Esophagus muscularis mucosa (tissue), 4 donors: ENCODE data around the gene SOSTDC1. TPM values are rescaled to one million over a fixed set of nuclear protein-coding genes. Genes with fewer than 3 reads are reported as not detected.
"Not testable (repeated sequence)": the region's sequence is repeated elsewhere in the genome, so short reads cannot be mapped to it uniquely, and the experiment has no call there.

ENCODE experiments used
- DNase-seq: peaks from one replicate; pipeline ENCODE4 v3.0.0-alpha.2; 2017; ENCODE audit errors: extremely low spot score
- H3K27ac ChIP-seq, 4 donors: fragments of 200-600 bp; sonication (generic); replicated peaks in 1 of 4; 1 replicate in 3 of 4; 2 replicates in 1 of 4; pipeline ENCODE4 v1.5.1; 2016 to 2019; ENCODE audit warnings: mild to moderate bottlenecking in 1 of 4
- H3K27me3 ChIP-seq, 4 donors: fragments of 200-600 bp; sonication (generic); one replicate each; pipeline versions ENCODE4 v1.5.1 to v1.6.0; 2016 to 2019
- H3K36me3 ChIP-seq, 4 donors: fragments of 200-600 bp; sonication (generic); one replicate each; pipeline ENCODE4 v1.5.1; 2016 to 2019
- H3K4me1 ChIP-seq, 4 donors: fragments of 200-600 bp; sonication (generic); one replicate each; pipeline ENCODE4 v1.5.1; 2016 to 2019
- H3K4me3 ChIP-seq, 4 donors: fragments of 200-600 bp; sonication (generic); 1 replicate in 2 of 4; 2 replicates in 2 of 4; pipeline ENCODE4 v1.5.1; 2016 to 2019; ENCODE audit warnings: mild to moderate bottlenecking in 4 of 4, moderate library complexity in 1 of 4
- H3K9me3 ChIP-seq, 4 donors: fragments of 200-600 bp; sonication (generic); 1 replicate in 3 of 4; 2 replicates in 1 of 4; pipeline ENCODE4 v1.5.1; 2016 to 2019
- EP300 ChIP-seq: sonication (generic); formaldehyde crosslinking; IDR thresholded peaks from one replicate; pipeline ENCODE4 v1.6.1; 2017; ENCODE audit warnings: antibody characterized with exemption
- POLR2A ChIP-seq: fragments of 450-650 bp; IDR thresholded peaks from one replicate; pipeline ENCODE4 v1.6.1; 2017; ENCODE audit warnings: antibody characterized with exemption, moderate library complexity, mild to moderate bottlenecking, low read depth
- POLR2AphosphoS5 ChIP-seq, 2 donors: sonication (generic); formaldehyde crosslinking; IDR thresholded peaks; one replicate each; pipeline ENCODE4 v1.6.1; 2017; ENCODE audit warnings: antibody characterized with exemption in 2 of 2
- WGBS: methylation state at CpG from one replicate; pipeline ENCODE4 v1.1.5; 2018; 5-methylcytosine and 5-hydroxymethylcytosine counted together
- intact Hi-C: fragments of 100-400 bp; cut with DNase I; formaldehyde crosslinking; loops from one replicate; pipeline ENCODE4 v1.15.1; 2023
- total RNA-seq, 4 donors: library from RNA; depleted of rRNA; stranded (reverse); fragments of >200 nt; gene quantifications; one replicate each; pipeline versions ENCODE4 v1.1.0 to v1.2.1, GENCODE V29; 2016
- TF ChIP-seq, protein P1 (sequence below), 3 experiments: fragments of 200-600 bp in 2 of 3; fragments of 450-650 bp in 1 of 3; sonication (generic) in 2 of 3; IDR thresholded peaks; one replicate each; pipeline ENCODE4 v1.5.1; 2017 to 2019; ENCODE audit warnings: antibody characterized with exemption in 3 of 3, mild to moderate bottlenecking in 2 of 3, moderate library complexity in 1 of 3

The SOSTDC1 gene
- total RNA-seq, 4 donors from 2014 or later = 0.71 to 1.2 (median 0.83) TPM; not detected in 1

DNA sequence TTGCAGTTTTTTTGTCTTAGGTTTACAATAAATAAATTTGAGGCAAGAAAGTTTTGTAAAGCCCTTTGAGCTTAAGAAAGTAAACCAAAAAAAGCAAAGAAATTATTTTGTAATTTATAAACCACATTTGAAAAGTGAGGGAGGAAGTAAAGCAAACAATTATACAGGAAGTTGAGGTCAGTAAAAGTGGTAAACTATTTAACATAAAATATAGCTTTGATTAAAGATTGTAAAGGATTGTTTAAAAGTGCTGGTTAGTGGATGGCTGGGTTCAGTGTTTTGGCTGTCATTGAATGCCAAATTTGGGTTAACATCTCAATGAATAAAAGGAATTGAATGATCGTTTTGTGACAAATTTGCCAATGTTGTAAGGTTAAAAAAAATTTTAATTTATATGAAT is 9.9 kb downstream of the SOSTDC1 start:
- Histone ChIP-seq H3K27me3 (no peaks in the 10 kb centered on the region), H3K27ac (no peak overlapping the region), H3K9me3 (no peaks in the 10 kb centered on the region), H3K4me3 (no peak overlapping the region), H3K4me1 (no peaks in the 10 kb centered on the region), H3K36me3 (no peaks in the 10 kb centered on the region)
- no peak for DNase-seq
- WGBS = 73% methylated on average over 1 of the region's 1 CpG
- intact Hi-C loops = no loop called here
- TF ChIP-seq, protein P1, sequence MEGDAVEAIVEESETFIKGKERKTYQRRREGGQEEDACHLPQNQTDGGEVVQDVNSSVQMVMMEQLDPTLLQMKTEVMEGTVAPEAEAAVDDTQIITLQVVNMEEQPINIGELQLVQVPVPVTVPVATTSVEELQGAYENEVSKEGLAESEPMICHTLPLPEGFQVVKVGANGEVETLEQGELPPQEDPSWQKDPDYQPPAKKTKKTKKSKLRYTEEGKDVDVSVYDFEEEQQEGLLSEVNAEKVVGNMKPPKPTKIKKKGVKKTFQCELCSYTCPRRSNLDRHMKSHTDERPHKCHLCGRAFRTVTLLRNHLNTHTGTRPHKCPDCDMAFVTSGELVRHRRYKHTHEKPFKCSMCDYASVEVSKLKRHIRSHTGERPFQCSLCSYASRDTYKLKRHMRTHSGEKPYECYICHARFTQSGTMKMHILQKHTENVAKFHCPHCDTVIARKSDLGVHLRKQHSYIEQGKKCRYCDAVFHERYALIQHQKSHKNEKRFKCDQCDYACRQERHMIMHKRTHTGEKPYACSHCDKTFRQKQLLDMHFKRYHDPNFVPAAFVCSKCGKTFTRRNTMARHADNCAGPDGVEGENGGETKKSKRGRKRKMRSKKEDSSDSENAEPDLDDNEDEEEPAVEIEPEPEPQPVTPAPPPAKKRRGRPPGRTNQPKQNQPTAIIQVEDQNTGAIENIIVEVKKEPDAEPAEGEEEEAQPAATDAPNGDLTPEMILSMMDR (IDR thresholded peaks at IDR 0.05) = no peak
- TF ChIP-seq POLR2A (no peak), EP300 (no peak), POLR2AphosphoS5 (IDR thresholded peaks at IDR 0.05) (no peak)

DNA sequence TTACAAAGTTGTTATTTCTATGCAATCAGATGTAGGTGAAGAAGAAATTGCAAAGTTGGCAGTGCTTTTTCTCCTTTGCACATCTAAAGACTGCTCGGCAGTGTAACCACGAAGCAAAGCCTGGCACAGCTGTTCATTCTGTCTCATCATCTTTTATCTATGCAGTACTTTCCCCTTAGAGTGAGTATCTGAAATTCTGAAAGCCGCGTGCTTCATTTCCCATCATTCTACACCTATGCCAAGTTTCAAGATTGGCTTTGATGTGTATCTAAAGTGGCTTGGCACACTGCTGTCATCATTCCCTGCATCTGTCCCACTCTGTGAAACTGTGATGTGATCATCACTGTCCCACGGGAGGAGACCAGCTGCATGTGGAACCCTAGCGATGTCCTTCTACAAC is 15.2 kb downstream of the SOSTDC1 start:
- 82% methylated on average over 6 of the region's 6 CpGs for WGBS
- intact Hi-C loops = no loop called here
- no peak for TF ChIP-seq POLR2A
- TF ChIP-seq POLR2AphosphoS5 (IDR thresholded peaks at IDR 0.05) = no peak
- TF ChIP-seq, protein P1 (IDR thresholded peaks at IDR 0.05) = no peak
- TF ChIP-seq EP300 = no peak
- Histone ChIP-seq H3K4me1 (no peaks in the 10 kb centered on the region), H3K4me3 (no peak overlapping the region), H3K27me3 (no peaks in the 10 kb centered on the region), H3K9me3 (no peaks in the 10 kb centered on the region), H3K27ac (no peak overlapping the region), H3K36me3 (no peaks in the 10 kb centered on the region)
- DNase-seq = no peak

DNA sequence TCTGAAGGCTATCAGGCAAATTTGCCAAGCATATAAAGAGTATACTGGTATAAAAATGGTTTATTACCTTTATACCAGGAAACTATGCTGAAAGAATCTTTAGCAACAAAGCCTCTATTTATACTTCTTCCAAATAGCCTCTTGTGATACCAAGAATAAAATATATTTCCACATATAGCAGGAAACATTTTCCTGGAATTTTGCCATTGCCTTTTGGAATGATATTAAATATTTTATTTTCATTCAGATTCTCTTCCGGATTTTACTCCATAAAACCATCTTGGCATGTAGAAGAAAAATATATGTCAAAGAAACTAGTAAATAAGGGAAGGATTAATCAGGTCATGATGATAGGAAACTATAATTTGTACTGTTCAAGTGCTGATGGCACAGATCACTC is 17.7 kb downstream of the SOSTDC1 start:
- no peaks in the 10 kb centered on the region for H3K36me3 ChIP-seq
- H3K4me3 ChIP-seq = no peak overlapping the region
- no peaks in the 10 kb centered on the region for H3K9me3 ChIP-seq
- H3K4me1 ChIP-seq = no peaks in the 10 kb centered on the region
- intact Hi-C loops = no loop called here
- H3K27ac ChIP-seq = no peak overlapping the region
- no peak for DNase-seq
- TF ChIP-seq POLR2AphosphoS5 (IDR thresholded peaks at IDR 0.05) (no peak), EP300 (no peak), POLR2A (no peak)
- TF ChIP-seq, protein P1 (IDR thresholded peaks at IDR 0.05) = no peak
- H3K27me3 ChIP-seq = no peaks in the 10 kb centered on the region
- WGBS = 49% methylated on average over 1 of the region's 1 CpG

DNA sequence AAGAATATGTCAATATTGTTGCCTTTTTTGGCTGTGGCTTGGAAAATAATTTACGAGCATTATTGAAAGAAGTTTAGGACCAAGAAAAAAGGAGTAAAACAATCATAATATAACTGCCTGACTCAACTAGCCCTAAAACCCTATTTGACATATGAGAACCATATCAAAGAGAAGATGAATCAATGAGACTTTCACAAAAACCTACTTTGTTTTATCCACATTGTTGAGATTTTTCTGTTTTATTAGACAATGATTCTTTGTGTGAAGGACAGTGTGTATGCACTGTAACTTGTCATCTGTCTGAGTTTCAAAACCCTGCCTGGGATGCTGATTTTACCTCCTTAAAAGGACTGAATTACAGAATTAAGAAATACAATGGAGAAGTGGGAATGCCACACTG is 19.0 kb downstream of the SOSTDC1 start:
- Histone ChIP-seq H3K27me3 (no peaks in the 10 kb centered on the region), H3K9me3 (no peaks in the 10 kb centered on the region), H3K27ac (no peak overlapping the region), H3K4me1 (no peaks in the 10 kb centered on the region), H3K36me3 (no peaks in the 10 kb centered on the region), H3K4me3 (no peak overlapping the region)
- WGBS = 97% methylated on average over 1 of the region's 1 CpG
- TF ChIP-seq EP300 (no peak), POLR2AphosphoS5 (IDR thresholded peaks at IDR 0.05) (no peak), POLR2A (no peak)
- TF ChIP-seq, protein P1 (IDR thresholded peaks at IDR 0.05) = no peak
- no peak for DNase-seq
- intact Hi-C loops = no loop called here

DNA sequence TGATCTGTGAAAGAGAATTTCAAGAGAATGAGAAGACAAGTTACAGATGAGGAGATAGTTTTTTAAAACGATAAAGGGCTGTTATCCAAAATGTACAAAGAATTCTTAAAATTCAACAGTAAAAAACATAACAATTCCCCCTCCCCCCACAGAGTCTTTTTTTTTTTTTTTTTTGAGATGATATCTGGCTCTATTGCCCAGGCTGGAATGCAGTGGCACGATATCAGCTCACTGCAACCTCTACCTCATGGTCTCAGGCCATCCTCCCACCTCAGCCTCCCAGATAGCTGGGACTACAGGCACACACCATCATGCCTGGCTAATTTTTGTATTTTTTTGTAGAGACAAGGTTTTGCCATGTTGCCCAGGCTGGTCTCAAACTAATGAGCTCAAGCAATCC is 21.7 kb downstream of the SOSTDC1 start:
- H3K36me3 ChIP-seq, H3K27me3 ChIP-seq, H3K9me3 ChIP-seq, H3K4me3 ChIP-seq, H3K27ac ChIP-seq, DNase-seq, H3K4me1 ChIP-seq, intact Hi-C loops: not testable (repeated sequence)
- 93% methylated on average over 2 of the region's 2 CpGs for WGBS
